ENCODE results near the gene TCTN1. TPM values are rescaled to one million over a fixed set of nuclear protein-coding genes. Genes with fewer than 3 reads are reported as not detected.
"Not testable (repeated sequence)": the region's sequence is repeated elsewhere in the genome, so short reads cannot be mapped to it uniquely, and the experiment has no call there.

The TCTN1 gene
- total RNA-seq, 1 donor from 2014 or later: 34.6 TPM

DNA sequence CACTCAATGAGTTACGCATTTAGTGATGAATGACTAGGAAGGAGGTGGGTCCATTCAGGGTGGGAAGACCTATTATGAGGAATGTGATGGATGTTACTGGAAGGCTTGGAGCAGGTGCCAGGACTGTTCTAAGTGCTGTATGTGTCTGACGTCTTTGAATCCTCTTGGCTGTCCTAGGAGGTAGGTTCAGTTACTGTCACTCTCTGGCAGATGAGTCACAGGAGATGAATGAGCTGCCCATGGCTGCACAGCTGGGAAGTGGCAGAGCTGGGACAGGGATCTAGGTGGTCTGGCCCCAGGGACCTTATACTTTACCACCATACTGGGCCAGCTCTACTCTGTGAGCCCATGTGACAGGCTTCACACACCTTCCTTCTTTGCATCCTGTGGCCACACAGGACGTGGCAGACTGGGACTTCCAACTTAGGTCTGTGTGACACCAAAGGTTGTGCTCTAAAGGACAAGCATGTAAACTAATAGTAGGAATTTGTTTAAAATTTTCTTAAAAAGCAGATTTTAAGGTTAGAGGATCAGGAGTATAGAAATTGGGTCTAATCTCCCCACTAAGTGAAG, 24.0 kb downstream of the TCTN1 start:
- peak; percentile 80 for DNase-seq (ENCODE audit: low read depth)

DNA sequence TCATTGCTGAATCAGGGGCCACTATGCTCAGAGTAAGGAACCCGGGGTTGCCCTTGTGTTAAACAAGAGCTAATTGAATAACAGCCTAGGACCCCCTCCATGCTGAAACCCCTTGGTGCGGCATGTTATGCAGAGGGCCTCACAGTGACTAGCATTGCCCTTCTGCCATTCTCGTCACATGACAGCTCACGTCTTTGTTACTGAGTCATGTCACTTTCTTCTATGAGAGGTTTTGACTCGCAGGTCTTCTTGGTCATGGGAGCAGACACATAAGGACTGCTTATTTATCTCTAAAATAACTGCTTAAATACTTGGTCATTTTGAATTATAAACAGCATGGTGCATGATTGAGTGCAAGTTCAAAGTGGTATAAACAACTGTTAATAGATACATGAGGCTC, 24.9 kb downstream of the TCTN1 start:
- DNase-seq (ENCODE audit: low read depth): no peak

DNA sequence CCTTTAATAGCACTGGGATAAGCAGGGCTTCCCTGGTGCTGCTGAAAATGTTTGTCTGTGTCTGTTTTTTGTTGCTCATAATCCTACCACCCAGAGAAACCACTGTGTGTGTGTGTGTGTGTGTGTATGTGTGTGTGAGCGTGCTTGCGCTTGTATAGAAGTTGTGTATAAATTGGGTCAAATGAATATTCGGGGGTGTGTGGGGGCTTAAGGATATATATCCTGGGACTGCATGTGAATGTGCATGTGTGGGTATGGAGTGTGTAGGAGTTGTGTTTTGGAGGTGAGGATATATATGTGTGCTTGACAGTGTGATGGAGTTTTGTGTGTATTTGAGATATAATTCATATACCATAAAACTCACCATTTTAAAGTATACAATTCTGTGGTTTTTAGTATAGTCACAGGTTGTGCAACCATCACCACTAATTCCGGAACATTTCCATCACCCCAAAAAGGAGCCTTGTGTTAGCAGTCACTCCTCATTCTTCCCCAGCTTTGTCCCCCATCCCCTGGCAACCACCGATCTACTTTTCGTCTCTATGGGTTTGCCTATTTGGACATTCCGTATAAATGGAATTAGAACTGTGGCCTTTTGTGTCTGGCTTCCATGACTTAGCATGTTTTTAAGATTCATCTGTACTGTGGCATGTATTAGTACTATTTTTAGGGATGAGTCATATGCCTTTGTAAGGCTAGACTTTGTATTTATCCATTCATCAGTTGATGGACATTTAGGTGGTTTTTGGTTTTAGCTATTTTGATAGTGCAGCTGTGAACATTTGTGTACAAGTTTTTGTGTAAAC, 25.6 kb downstream of the TCTN1 start:
- peak; percentile 78 for DNase-seq (ENCODE audit: low read depth)

DNA sequence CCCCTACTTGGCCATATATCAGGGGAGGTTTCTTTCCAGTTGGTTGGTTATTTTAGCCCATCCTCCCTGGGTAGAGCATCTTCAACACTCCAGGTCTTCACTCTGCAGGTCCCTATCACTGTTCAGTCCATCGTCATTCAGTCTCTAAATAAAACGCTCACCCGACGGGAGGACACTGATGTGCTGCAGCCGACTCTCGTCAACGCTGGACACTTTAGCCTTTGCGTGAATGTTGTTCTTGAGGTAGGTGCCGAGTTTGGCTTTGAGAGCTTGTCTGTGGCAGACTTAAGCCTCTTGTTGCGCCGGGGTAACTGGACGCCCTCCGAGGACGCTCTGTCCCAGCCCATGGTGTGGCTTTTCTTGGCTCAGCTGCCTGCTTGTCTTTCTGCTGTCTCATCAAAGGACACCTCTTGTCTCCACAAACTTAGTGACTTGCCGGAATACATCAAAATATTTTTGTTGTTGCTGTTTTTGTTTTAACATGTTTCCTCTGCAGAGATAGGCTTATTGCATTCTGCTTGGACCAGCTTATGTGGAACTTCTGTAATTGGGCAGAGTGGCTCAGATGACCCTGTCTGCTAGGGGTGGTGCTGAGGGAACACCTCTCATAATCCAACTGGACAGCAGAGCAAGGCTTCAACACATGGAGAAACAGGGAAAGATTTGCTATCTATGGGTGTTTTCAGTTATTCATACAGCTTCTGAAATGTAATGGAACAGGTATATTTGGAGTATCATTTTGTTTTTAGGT, 26.5 kb downstream of the TCTN1 start:
- DNase-seq (ENCODE audit: low read depth): peak; percentile 24

DNA sequence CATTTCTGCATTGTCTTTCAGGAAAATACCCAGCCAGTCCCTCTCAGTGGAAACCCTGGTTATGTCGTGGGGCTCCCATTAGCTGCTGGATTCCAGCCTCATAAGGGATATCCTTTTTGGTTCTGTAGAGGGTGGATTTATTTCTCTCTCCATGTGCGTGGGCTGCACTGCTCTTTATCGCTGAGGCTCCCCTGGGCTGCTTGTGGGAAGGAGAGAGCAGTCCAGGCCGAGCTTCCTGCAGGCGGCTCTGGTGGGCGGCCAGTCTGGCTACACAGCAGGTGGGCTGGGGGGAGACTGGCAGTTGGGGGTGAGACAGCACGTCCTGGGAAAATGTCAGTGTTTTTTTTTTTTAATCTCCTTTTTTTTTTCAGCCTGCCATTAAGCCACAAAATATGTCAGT, 27.6 kb downstream of the TCTN1 start:
- DNase-seq (ENCODE audit: low read depth): peak; percentile 60

DNA sequence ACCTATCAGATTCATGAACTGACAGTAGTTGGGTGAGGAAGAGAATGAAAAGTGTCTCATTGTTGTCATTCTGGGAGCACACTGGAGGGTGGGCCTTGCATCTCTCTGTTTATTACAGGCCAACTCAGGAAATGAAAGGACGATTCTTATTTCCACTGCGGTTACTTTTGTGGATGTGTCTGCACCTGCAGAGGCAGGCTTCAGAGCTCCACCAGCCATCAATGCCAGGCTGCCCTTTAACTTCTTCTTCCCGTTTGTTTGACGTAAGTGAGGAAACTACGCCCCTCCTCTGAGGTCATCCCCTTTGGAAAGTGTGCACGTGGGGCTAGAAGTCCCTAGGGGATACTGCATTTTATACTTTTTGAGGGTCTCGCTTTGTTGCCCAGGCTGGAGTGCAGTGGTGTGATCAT, 33.7 kb downstream of the TCTN1 start:
- DNase-seq (ENCODE audit: low read depth): no peak

DNA sequence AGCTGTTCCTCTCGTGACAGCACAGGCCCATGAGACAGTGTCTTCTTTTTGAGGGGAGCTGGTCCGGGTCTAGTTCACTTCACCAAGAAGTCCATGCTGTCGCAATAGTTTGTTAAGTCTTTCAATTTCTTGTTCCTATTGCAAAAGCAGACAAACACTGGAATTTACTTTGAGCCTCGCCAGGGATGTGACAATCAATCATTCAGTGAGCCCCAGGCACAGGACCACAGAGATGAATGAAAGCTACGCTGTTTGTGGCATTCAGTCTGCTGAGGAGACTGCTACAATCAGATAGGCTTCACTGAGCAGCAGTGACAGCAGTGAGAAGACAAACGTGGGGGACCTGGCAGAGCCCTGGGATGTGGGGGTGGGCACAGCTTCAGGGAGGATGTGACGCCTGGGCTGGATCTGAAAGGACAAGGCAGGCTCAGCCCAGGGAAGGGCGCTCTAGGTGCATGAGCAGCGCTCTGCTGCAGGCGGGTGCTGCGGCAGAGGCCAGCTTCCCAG, 35.5 kb downstream of the TCTN1 start:
- DNase-seq (ENCODE audit: low read depth): no peak

DNA sequence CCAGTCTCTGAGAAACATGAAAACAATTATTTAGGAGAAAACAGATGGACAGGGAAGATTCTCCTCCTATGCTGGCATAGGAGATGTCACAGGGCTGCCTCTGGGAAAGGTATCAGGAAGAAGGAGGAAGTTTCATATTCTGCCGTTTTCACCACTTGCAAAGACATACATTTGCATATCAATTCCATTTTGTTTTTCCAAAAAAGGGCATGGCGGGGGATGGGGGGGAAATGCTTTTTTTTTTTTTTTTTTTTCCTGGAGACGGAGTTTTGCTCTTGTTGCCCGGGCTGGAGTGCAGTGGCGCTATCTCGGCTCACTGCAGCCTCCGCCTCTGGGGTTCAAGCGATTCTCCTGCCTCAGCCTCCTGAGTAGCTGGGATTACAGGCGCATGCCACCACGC, 40.3 kb downstream of the TCTN1 start:
- not testable (repeated sequence) for DNase-seq (ENCODE audit: low read depth)

DNA sequence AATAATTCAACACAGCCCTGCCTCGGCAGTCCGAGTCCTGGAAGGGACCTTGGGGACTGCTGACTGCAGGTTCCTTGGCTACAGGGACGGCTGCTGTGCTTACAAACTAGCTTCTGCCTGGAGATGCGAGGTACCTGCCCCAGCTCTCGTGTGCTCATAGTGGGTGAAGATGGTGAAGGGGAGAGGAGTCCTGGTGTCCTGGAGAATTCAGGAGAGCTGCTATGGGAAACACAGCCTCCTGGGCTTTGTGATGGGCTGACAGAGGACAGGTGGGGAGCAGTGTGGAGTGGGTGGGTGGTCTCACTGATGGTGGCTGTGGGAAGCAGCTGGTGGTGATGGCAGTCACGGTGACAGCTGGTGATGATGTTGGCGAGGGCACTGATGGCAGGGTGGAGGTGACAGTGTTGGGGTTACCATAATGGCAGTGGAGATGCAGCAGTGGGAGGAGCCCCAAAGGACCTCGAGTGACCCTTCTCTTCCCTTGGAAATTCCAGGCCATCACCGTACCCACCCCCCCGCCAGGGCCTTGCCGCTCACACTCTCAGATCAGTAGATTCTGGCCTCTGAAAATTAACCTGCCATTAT, 42.2 kb downstream of the TCTN1 start:
- DNase-seq (ENCODE audit: low read depth): no peak

DNA sequence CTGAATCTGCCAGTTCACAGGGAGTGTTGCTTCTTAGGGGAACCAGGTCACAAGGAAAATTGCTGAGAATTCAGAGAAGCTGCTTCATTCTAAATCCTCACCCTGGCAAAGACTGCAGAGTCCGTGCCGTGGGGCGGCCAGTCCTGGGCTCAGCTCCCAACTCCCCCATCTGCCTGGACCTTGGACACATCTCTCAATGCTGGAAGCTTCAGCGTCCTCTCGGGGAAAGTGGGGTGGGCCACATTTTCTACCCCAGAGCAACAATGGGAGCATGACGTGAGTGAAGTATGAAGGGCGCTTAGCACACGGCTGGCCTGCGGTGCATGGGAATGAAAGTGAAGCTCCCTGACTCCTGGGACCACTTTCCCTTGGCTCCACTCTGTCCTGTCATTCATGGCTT, 43.8 kb downstream of the TCTN1 start:
- DNase-seq (ENCODE audit: low read depth): no peak

DNA sequence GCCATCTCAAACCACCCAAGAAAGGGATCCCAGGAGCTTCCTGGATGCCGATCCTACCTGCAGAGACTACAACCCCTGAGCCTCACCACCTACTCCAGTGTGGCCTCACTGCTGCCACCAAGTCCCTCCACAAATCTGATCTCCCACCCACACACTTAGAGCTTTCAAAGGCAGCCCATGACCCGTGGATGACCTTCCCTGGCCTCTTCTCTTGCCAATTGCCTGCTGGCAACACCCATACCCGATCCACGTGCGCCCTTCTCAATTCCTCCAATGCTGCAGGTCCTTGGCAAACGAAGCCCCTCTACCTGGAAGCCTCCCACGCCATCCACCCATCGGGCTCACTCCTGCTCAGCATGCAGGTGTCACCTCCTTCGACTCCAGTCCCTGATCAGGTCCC, 44.3 kb downstream of the TCTN1 start:
- DNase-seq (ENCODE audit: low read depth): no peak

DNA sequence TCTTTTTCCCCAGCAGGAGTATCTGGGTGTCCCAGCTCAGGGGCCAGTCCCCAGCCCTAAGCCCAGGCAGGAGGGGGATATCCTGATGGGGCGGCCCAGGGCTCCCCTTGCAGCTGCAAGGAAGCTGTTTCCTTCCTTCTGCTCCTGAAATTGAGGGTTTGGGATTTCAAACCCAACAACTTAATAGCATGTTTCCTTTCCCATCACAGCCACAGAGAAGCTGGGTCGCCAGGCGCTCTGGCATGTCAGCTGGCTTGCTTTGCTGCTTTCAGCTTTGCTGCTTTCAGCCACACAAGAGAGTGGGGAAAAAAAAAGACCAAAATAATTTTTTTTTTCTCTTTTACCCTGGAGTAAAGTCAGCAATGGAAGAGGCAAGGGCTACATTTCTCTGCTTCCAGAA, 44.9 kb downstream of the TCTN1 start:
- DNase-seq (ENCODE audit: low read depth): no peak

DNA sequence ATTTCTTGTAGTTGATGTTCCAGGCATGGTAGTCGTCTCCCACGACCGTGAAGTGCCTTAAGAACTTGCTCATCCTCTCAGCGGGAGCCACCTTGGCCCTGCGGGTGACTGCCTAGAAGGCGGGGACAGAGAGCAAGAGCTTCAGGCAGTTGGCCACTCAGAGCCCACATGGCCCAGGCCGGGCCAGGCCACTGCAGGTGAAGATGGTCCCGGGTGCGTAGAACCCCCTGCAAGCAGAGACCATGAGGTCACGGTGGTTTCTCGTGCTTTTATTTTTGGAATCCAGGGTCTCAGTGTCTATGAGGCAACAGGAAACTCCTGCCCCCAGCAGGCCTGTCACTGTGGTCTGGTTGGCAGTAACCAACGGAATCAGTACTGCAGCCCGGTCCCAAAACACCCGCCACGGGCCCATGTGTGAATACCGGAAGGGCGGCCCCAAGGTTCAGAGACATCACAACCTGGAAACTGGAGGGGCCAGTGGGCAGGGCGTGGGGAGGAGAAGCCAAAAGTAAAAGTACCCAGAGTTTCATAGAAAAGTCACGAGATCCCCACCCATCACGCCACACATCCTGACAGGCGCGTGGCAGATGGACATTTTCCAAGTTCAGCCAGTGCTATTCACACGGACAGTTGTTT, 47.5 kb downstream of the TCTN1 start:
- no peak for DNase-seq (ENCODE audit: low read depth)

DNA sequence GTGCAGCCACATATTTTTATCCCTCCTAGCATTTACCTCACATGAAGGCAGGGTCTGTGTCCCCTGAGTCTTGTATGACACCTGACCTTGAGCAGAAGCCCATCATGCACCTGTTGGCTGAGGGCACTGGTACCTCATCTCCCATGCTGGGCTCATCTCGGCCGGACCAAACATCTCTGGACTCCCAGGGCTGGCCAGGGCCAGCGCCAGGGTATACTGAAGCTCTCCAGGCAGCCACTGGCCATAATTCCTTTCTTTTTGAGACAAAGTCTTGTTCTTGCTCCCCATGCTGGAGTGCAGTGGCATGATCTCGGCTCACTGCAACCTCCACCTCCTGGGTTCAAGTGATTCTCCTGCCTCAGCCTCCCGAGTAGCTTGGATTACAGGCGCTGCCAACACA, 53.0 kb downstream of the TCTN1 start:
- DNase-seq (ENCODE audit: low read depth): no peak

DNA sequence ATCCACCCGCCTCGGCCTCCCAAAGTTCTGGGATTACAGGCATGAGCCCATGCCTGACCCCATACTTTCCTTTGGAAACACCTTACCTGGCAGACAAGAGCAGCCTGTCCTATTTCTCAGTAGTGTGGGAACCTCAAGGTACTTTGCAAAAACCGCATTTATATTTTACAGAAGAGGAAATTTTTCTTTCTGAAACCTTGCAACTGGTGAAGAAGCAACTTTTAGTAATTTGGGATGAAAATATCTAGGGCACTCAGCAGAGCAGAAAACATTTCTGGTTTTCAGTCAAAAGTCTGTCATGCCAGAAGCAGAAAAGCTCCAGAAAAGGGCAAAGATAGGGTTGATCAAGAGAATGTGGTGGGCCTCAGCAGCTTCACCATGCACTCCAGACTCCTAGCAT, 53.7 kb downstream of the TCTN1 start:
- DNase-seq (ENCODE audit: low read depth): no peak

DNA sequence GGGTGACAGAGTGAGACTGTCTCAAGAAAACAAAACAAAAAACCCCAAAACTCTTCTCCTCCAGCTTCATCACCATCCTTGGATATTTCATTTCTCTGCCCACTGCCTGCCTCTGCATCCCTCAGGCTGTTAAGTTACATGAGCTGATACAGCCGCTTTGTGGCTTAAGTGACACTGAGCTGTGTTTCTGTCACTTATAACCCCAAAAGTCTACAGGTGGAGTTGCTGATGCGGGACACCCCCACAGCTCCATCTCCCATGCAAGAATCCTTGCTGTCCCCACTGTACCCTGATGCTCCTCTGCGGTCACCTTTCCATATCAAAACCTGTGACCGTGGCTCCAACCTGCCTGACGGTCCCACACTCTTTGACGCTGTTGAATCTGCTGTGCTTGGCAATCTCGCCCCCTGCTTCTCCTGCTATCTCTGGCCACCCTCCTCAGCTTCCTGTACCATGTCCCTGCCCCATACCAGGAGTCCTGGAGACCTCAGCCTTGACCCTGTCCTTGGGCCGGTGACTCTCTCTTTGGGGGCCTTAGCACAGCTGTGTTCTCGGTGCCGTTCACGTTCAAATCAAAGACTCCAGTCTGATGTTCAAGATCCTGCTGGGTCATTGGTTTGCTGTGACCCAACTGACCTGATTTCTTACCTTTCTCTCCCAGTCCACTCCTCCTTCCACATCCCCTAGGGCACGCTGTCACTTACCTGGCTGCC, 54.7 kb downstream of the TCTN1 start:
- no peak for DNase-seq (ENCODE audit: low read depth)

DNA sequence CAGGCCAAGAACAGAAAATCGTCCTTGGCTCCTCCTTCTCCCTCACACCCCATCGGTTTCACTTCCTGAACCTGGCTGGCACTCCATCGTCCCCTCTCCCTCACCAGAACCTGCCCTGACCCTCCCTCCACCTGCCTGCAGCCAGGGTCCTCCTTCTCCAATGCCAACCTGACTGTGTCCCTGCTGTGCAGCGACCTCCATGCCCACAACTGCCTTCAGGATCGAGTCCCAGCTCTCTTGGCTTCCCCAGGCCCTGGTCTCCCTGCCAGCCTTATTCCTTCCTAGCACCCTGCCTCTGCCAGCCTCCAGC, 55.2 kb downstream of the TCTN1 start:
- DNase-seq (ENCODE audit: low read depth): no peak

DNA sequence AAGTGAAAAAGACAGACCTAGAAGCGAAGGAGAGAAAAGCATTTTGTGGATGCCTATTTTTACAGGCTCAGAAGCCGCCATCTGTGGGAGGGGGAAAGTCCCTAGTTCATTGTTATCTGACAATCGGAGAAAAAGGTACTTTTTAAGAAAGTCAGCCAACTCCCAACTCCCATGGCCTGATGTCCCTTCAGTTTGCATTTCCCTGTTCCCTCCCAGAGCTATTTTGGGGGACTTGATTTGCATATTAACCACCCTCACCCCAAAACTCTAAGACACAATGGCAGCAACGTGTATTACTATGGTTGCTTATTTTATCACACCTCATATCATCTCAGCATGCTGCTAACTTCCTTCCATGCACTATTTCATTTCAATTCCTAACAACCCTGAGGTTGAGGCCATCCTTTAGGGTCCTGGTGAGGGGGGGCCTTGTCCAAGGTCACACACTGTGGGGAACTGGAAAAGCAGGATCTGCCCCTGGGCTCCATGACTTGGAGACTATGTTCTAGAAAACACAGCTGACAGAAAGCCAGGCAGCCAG, 56.3 kb downstream of the TCTN1 start:
- DNase-seq (ENCODE audit: low read depth): no peak

DNA sequence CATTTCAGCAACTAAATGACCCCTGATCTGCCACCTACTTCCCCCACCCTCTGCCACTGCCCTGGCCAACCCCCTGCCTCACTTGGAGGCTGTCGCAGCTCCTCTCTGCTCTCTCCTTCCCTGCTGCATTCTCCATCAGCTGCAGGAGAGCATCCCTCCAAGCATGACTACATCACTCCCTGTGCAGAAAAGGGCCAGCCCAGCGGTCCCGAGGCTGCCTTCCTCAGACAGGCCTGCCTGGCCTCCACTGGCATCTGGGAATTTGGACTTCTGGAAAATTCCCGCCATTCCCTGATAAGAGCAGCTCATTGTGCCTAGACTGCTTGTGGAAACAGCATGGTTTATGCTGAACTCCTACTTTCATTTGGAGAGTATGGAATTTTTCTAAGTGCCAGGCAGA, 62.2 kb downstream of the TCTN1 start:
- no peak for DNase-seq (ENCODE audit: low read depth)

DNA sequence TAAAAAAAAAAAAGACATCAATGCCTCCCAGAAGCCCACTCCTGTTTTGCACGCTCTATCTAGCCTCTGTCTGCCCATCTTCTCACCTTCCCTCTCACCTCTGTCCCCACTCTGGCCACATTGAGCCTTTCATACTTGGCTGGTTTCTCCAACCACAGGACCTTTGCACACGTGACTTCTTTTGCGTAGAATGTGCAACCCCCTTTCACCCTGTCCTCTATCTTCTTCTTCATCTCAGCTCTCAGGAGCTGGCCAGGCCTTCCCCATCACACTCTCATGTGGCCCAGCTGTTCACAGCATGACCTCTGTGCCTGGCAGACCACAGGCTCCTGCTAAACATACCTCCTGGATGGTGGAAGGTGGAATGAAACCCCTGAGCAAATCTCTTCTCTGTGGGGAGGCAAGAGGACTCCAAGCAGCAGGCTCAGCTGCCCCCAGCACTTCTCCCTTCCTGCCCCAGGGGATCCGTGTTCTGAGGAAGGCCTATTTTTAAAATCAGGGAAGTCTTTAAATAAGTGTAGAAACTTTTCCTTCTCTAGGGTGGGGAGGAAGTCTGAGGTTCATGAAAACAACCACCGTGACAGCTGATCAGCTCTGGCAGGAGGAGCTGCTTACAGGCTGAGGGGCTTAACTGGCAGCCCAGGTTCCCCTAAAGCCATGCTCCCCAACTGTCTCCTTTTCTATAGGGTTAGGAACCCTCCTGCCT, 63.4 kb downstream of the TCTN1 start:
- peak; percentile 68 for DNase-seq (ENCODE audit: low read depth)
